HG02870 (cell line): ENCODE results near the gene SPRR5.

Experiments
- ATAC-seq: cut with Tn5 transposase; IDR thresholded peaks from one replicate; pipeline ENCODE4 v1.9.1; 2021; ENCODE audit warnings: mild to moderate bottlenecking, moderate library complexity; ENCODE audit not compliant: unreplicated experiment

The SPRR5 gene, protein sequence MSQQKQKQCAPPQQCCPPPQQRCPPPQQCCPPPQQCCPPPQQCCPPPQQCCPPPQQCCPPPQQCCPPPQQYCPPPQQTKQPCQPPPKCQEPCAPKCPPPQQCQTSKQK

DNA sequence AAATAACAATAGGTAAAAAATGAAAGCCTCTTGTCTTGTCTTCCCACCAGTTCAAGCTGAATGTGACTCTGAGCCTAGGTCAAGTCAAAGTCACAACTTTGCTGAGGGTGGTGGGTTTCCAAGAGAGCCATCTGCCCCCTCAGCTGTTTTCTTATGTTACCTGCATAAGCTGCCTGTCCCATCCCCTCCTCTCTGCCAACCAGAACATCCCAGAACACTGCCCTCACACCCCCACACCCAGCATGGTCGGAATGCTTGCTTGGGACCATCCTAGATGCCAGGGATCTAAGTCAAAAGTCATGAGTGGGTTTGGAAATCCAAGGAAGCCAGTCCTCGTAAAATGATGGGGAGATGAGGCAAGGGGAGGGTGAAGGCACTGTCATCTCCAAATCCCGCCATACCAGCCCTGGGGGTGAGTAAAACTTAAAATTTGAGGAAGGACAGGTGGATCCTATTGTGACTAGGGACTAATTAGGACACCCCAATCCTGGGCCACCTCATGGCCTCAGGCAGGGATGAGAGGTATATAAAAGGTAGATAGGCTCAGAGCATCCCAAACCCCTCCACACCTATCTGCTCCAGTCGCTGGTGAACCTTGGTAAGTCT is at the start of gene SPRR5:
Gene SPRR5, plus strand, starts transcription at position 556 of the 606 bp plus-strand sequence. CDS start 1,349 bp downstream, outside the sequence.
- ATAC-seq = no peak

DNA sequence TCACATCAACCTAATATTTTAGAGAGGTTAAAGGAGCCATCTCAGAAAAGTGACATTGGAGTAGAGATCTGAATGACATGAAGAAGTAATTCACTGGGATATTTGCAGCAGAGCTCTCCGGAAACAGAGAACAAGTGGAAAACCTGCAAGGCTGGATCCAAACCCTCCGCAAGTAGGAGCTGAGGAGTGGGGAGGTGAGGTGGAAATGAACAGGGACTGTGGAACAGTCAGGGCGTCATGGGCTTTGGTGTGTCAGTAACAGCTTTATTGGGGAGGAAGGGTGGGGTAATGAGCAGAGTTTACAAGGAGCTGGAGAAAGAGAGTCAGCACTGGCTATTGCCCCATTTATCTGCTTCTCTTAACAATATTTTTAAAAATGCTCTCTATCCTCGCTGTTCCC is 48.0 kb upstream of the SPRR5 start:
- ATAC-seq = no peak

DNA sequence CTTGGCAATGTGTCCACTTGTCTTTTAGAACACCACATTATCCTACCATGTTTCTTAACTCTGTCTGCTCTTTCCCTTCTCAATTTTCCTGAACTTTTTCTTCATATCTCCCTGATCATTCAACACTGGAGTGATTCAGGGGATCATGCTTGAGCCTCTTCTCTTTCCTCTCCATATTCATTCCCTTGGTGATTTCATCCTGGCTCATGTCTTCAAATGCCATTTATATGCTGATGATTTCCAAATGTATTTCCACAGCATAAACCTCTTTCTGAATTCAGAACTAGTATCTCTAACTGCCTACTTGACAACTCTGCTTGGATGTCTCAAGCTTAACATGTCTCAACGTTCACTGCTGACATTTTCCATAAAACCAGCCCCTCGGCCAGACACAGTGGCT is 47.1 kb upstream of the SPRR5 start:
- no peak for ATAC-seq

DNA sequence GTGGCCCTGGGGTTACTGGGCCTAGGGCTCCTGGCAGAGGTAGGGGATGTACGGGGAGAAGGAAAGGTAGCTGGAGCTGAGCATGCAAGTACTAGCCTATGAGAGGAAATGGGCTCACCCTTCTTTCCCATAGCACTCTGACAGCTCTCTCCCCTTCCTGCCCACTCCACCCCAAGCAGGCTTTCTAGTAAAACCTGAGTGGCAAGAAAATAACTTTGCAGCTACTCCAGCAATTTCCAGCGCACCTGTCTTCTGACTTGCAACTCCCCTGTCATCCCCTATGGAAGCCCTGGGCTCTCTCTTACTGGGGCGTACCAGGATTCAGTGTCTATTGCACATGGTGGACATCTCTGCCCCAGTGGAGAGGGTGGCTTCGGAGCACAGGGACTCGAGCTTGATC is 45.4 kb upstream of the SPRR5 start:
- no peak for ATAC-seq

DNA sequence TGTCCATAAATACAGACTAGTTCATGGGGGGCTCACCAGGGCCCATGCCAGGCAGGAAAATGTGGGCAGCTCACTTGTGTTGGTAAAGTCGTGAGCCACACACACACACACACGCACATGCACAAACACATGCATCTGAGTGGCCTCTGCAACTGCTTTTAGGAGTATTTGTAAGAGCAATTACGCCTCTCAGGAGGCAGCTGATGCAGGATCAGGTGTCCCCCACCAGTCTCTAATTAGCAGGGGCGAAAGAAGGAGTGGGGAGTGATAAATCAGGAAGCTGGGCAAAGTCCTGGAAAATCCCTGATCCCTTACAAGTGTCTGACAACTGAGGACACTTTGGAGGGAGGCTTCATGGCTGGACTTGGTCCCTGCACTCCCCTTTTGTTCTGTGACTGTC is 44.4 kb upstream of the SPRR5 start:
- no peak for ATAC-seq

DNA sequence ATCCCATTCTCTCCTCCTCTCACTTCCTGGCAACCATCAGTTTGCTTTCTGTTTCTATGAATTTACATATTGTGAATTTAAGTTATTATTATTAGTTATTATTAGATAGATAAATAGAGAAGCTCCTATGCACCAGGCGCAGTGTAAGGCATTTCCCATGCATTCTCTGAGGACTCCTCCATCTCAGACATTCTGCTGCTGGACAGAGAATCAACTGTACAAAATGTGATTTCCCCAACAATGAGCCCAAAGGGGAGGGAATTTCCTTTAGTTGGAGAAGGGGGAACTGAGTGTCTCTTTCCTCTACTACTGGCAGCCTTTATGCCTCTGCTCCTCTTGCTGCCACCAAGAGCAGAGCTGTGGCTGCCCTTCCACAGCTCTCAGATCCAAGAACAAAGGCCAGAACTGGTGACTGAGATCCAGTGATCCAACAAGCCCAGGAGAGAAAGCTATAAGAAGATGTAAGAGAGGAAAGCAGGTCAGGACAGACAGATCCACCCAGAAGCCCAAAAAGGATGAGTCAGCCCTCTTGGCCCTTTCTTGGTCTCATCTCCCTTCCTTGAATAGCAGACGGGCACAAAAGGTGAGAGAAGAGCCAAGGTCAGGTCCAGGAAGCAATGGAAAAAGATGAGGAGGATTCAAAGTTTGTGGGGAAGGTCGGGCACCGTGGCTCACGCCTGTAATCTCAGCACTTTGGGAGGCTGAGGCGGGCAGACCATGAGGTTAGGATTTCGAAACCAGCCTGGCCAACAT is 42.1 kb upstream of the SPRR5 start:
- no peak for ATAC-seq

DNA sequence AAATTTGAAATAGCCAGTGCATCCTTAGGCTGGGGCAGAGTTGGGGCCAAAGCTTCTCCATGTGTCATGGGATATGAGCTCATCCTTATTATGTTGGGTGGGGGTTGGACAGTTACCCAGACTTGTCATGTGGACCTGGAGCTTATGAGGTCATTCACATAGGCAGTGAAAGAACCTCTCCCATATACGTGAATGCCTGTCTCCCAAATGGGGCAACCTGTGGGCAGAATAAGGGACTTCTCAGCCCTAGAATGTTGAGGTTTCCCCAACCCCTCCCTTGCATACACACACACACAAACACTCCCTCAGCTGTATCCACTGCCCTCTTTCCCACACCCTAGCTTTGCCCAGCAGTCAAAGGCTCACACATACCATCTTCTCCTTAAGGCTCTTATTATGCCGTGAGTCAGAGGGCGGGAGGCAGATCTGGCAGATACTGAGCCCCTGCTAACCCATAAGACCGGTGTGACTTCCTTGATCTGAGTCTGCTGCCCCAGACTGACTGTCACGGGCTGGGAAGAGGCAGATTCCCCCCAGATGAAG is 40.9 kb upstream of the SPRR5 start:
- no peak for ATAC-seq

DNA sequence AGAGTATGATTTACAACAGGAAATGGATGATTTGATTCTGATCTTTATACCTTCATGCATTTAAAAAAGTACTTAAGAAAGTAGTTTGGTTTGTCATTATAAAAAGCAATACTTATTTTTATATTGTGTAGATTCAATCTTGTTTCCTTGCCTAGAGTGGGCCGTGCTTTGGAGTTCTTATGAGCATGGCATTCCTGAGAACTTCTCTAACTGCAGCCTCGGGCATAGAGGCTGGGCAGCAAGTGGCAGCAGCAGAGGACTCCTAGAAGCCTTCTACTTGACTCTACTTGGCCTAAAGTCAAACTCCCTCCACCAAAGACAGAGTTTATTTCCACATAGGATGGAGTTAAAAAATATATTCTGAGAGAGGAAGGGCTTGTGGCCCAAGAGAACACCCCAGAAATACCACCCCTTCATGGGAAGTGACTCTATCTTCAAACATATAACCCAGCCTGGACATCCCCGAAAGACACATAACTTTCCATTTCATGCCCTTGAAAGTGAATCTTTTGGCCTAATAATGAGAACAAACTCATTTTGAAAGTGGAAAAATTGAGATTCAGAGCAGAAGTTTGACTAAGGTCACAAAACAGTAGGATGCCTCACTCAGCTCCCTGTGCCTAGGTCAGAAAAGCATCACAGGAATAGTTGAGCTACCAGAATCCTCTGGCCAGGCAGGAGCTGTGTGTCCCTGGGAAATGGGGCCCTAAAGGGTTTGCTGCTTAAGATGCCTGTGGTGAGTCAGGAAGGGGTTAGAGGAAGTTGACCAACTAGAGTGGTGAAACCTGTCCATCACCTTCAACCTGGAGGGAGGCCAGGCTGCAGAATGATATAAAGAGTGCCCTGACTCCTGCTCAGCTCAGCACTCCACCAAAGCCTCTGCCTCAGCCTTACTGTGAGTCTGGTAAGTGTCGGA is 39.1 kb upstream of the SPRR5 start, which contains the start of gene IVL:
Gene IVL, plus strand, starts transcription at position 861 of the 916 bp plus-strand sequence. CDS start 1,252 bp downstream, outside the sequence.
- peak; percentile 74 for ATAC-seq

DNA sequence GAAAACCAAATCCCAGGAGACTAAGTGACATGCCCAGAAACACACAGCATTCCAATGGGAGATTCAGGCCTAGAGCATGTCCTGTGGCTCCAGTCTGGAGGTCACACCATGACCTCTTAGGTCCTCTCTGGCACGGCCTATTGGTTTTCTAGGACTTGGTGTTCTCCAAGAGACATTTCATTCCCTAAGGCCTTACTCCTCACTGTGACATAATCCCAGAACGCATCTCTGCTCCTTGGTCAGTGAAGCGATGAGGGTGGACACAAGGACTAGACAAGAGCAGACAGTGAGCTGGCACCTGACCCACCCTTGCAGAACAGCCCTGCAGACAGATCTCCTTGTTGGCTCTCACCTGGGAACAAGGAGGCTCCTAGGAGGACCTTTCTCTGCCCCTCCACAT is 37.8 kb upstream of the SPRR5 start:
- ATAC-seq = no peak

DNA sequence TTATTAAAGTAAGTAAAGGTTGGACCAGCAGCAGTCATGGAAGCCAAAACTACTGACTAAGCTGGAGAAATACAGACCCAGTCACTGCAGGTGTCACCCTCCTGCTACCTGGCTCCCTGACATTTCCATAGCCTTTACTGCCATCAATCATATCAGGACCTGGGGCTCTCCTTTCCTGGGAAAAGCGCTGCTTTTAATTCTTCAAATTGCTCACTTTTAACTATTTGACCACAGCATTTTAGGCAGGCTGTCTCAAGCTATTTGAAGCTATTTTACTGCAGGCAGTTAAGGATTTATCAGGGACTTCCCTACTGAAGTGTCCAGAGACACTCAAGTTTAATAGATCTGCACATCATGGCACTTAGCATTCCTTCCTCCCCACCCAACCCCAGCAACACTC is 34.5 kb upstream of the SPRR5 start:
- no peak for ATAC-seq

DNA sequence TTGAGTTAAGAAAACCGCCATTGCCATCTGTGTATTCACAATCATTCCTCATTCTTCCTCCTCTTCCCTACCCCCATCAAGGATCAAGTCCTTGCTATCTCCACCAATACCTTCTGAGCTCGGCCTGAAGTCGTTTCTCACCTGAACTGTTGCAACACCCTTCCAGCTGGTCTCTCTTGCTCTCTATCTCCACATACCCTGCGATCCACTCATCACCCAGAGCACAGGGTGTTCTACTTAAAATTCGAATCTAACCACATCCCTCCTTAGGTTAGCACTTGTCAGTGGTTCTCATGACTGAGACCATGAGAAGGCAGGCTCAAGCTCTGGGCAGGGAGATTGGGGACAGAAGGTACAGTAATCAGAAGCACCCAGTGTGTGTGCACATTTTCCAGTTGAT is 34.1 kb upstream of the SPRR5 start:
- ATAC-seq = no peak

DNA sequence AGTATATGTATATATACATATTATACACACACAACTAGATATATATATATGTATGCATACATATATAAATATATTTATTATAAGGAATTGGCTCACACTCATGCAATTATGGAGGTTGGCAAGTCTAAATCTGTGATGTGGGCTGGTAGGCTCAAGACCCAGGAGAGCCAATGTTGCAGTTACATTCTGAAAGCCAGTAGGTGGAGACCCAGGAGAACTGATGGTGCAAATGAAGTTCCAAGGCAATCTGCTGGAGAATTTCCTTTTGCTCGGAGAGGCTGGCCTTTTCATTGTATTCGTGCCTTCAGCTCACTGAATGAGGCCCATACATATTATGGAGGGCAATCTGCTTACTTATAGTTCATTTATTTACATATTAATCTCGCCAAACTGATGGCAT is 29.2 kb upstream of the SPRR5 start:
- no peak for ATAC-seq

DNA sequence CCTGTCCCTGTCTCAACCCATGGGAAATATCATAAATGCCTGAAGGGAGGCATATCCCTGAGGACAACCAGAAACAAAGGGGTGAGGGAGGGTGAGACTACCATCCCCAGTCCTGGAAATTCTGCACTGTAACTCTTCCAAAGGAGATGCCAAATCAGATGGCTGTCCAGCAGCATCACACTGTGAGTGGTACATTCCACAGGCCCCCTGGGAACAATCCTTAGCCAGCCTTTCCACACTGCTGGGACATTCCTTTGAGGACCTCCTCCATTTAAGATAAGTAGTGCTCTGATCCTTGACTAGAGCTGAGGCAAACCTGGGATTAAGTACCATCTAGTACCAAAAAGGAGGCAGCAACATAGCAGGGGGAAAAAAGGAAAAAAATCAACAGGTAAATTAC is 27.9 kb upstream of the SPRR5 start:
- ATAC-seq = no peak

DNA sequence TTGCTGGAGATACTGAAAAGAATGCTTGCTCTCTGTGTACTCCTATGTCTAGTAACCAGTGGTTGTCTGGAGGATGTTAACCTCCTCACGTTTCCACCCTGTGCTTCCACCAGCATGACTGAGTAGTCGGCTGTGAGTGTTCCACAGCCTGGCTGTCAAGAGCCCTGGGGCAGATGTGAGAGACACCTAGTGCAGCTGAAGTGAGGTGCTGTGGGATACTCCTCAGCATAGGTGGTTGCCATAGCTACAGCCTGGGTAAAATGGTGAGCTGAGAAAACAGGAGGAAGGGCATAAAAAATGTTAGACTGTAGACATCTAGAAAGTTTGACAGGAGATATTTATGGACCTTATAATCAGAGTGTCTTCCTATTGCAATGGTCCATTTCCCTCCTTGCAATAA is 22.8 kb upstream of the SPRR5 start:
- ATAC-seq = no peak

DNA sequence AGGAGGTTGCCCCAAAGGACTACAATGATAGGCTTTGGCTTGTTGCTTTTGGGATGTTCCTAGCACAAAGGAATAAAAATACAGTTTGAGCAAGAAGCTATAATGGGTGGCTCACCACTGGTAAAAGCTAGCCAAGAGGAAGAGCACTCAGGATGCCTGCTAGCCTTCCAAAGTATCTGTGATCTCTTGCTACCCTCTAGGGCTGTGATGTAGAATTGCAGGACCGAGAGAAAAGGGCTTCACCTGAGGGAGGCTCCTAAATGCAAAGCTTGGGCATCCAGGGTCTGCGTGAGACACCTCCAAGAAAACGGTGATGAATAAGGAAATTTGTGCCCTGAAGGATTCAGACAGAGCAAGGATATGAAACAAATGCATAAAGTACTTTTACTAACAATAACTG is 20.9 kb upstream of the SPRR5 start:
- ATAC-seq = peak; percentile 67

DNA sequence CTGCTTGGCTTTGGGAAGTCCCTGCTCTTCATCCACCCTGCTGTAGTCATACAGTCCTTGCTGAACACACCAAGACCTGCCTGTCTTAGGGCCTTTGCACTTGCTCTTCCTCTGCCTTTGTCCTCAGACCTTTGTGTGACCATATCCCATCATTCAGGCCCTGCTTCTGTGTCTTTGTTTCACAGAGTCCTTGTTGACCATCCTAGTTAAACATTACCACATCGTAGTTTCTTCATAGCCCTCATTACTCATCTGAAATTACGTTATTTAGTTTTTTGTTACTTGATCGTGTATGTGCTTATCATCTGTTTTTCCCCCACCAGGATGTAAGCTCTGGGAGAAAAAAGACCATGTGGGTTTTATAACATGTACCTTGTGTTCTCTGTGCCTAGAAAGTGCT is 18.3 kb upstream of the SPRR5 start:
- ATAC-seq = no peak

DNA sequence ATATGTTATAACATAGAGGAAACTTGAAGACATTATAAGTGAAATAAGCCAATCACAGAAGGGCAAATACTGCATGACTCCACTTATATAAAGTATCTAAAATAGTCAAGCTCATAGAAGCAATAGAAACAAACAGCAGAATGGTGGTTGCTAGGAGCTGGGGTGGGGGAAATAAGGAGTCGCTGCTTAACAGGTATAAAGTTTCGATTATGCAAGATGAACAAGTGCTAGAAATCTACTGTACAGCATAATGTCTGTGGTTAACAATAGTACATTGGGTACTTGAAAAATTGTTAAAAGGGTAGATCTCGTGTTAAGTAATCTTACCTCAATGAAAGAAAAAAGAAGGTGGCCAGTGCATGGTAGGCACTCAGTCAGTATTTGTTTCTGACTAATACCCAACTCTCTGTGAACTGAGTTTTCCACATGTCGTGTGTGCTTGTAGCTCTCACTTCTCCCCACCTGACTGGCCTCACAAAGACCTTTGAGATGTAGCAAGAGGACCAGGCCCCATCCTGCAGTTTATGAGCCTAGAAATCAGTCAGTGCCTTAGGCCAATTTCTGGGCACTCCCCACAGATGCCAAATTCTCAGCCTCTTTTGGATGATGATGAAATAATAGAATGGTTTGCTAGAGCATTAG is 14.7 kb upstream of the SPRR5 start:
- no peak for ATAC-seq

DNA sequence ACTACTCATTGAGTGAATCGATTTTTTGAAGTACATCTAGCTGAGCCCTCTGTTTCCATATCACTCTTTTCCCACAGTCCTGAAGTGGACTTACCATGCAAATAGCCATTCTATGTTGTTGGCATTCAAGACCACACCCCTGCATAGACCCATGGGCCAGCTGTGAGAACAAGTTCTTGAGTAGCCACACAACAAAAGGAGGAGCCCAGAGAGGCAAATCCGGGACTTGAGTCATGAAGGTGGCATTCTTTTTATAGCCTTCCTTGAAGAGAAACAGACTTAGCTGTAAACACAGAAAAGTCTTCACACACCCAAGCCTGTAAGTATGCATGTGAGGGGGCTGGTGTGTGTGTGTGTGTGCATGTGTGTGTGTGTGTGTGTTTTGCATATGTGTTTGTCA is 13.8 kb upstream of the SPRR5 start:
- no peak for ATAC-seq

DNA sequence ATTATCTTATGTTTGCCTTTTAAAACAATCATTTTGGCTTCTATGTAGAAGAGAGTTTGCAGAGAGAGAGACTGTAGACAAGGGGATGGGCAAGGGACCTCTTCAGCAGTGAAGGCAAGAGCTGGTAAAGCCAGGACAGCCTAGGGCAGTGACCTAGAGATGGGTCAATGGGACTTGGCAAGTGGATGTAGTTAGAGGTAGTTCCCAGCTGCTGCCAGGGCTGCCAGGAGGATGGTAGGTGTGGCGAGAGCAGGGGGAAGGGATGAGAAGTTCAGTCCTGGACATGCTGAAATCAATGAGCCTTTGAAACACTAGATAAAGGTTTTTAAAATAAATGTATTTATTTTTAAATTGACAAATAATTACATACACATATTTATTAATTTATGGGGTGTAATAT is 6.4 kb upstream of the SPRR5 start:
- ATAC-seq = no peak

DNA sequence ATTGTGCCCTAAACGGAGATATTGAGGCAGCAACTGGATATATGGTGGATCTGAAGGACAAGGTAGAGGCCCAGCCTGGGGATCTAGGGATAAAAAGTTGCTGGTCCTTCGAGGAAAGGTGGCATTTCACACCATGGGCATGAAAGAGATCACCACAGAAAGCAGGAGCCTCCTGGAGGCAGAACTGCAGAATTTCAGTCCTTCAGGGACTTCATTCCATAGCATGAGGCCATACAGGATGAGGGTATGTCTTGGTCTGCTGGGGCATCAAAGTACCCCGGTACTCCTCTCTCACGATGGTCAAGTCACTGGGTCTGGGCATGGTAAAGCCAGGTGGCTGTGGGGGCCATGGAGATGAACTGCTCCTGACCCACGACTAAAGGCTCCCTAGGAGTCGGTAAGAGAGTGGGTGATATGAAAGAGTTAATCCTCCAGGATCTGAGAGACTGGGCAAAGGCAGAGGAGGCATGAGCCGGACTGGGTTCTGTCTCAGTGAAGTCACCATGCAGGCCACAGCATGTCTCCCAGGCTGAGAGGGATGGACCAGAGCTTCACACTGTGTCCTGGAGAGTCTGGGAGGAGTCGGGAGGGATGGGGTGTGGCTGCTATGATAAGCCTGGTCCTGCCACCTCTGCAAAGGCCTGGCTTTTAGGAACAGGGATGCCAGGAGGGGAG is 5.8 kb upstream of the SPRR5 start:
- ATAC-seq = no peak
